Neural cell (in vitro differentiated cells): Measurements from ENCODE around the gene RAVER1.

Experiments
- CTCF ChIP-seq: fragments of 450-650 bp; IDR thresholded peaks from 2 replicates; pipeline ENCODE4 v1.5.1; 2014; ENCODE audit warnings: antibody characterized with exemption, mild to moderate bottlenecking, moderate library complexity; ENCODE audit not compliant: poor library complexity, severe bottlenecking
- EZH2 ChIP-seq: fragments of 200-600, 300-800 bp; shearing (Covaris generic), sonication (generic); IDR thresholded peaks from 2 replicates; pipeline ENCODE4 v1.6.1; 2014; ENCODE audit warnings: antibody characterized with exemption, low read length, borderline replicate concordance, mild to moderate bottlenecking; ENCODE audit not compliant: insufficient read depth, poor library complexity, severe bottlenecking
- REST ChIP-seq: IDR thresholded peaks from 2 replicates; pipeline ENCODE4 v1.6.1; 2012; ENCODE audit warnings: borderline replicate concordance

GRCh38 chr19:10306327-10306726, 27.0 kb downstream of the RAVER1 start:
- TF ChIP-seq CTCF (no peak), REST (no peak), EZH2 (no peak)
